Measurements from ENCODE around the gene CDKAL1.
A peak's percentile ranks its signal among the peaks of the same experiment; 100 is the strongest.
"Not testable (repeated sequence)": the region's sequence is repeated elsewhere in the genome, so short reads cannot be mapped to it uniquely, and the experiment has no call there.

The CDKAL1 gene

DNA sequence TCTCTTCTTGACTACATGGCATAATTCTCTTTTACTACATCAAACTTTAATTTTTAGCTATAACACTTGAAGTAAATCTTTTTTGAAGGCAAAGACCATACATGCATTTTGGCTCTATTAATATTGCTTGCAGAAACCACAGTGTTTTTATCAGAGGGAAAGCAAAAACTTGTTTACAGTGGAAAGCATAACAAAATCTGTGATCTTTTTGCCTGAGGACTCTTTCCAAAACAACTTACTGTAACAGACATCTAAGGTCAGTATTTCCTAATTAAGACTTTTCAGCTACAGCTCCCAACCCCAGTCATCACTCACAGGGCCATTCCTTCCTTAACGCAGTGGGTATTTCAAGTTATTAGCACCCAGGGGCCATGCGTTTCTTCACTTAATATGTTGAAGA lies 274.7 kb downstream of the CDKAL1 start:
- no peak for DNase-seq

DNA sequence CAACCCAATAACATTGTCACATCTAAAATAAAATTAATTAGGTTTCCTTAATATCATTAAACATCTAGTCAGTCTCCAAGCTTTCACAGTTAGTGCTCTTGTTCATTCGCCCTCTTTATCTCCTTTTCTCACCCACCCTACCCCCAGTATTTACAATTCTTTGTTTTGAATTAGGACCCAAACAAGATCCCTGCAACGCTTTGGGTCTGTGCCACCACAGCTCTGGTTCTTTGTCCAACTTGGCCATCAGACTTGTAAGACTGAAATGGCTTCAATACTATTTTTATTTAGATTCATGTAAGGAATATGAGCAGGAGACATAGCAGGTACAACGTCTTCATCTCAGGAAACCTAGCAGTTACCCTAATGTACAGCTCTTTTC lies 276.5 kb downstream of the CDKAL1 start:
- no peak for DNase-seq

GRCh38 chr6:20811109-20811761 lies 277.0 kb downstream of the CDKAL1 start:
- peak in 1 of 2 donors; percentile 1 for DNase-seq

- DNase-seq = no peak
Measured at GRCh38 chr6:20812776-20813175, 278.5 kb downstream of the CDKAL1 start.

GRCh38 chr6:20814494-20814893 lies 280.2 kb downstream of the CDKAL1 start:
- DNase-seq = no peak

DNA sequence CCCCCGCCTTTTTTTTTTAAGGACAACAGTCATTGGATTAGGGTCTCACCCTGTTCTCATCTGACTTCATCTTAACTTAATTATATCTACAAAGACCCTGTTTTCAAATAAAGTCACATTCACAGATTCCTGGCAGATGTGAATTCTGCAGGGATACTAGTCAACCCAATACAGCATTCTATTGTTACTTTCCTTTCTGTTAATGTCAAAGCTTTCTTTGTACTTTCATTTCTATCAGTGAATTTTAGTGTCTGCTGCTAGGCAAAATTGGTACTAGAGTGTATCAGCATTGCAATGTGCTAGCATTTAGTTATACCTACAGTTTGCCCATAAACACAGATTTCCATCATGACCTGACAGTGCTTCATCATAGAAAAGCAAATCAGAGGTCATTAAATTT lies 281.9 kb downstream of the CDKAL1 start:
- no peak for DNase-seq

- no peak for DNase-seq
Measured at GRCh38 chr6:20817806-20818320, 283.6 kb downstream of the CDKAL1 start.

GRCh38 chr6:20819774-20820400 lies 285.6 kb downstream of the CDKAL1 start:
- DNase-seq = no peak

DNA sequence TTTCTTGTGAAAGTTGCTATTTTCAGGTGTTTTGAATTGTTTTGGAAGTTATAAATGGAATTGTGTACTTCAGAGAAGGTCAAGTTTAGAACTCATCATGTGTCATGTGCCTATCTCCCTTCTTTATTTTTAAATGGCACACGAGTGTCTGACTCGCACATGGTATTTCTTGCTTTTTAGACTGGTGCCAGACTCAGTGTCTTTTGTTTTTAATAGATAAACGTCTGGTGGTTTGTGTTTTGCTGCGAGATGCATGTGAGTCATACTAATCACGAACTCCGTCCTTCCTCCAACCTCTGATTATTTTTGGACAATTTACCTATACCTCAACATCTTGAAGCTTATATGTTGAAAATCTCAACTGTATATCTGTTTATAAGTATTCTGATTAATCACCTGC lies 292.1 kb downstream of the CDKAL1 start:
- DNase-seq = no peak

GRCh38 chr6:20827798-20828197 lies 293.5 kb downstream of the CDKAL1 start:
- no peak for DNase-seq

DNA sequence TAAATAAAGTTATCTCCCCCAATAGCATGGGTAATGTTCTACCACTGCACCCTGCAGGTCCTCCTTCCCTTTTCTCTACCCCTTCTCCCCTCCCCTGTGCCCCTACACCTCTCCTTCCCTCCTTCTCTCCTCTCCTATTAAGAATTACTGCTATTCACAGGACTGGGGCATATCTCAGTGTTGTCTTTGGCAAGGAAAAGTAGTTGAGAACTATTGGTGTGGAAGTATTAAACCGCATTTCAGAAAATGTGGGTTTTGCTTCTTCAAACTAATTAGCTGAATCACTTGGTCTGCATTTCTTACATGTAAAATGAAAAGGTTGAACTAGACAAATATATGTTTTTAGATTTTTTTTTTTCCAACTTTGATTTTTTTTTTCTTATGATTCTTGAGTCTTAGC lies 296.3 kb downstream of the CDKAL1 start:
- DNase-seq = no peak

GRCh38 chr6:20831251-20831650 lies 297.0 kb downstream of the CDKAL1 start:
- DNase-seq = not testable (repeated sequence)

DNA sequence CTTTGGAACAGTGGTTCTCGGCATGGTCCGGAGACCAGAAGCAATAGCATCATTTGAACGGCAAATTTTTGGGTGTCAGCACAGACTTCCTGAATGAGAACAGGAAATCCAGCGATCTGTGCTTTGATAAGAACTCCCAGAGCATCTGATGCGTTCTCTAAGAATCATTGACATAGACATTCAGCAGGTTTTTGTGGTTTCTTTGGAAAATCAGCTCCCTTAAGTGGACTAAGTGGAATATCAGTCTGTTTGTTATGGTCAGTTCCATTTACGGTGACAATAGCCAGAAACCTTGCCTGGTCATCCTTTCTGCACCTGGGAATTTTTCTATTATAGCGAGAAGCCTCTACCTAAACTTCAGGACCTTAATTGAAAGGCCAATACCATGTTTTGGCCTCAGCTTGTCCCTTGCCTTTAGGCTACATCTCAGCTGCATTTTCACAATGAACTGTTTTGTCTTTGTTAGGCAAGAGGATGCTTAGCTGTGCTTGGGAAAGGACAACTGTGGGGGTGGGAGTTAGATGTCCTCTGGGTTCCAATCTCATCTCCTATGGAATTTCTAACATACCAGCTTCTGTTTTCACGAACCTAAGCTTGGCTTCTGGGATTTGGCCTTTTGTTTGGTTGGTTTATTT lies 299.7 kb downstream of the CDKAL1 start:
- DNase-seq = no peak

DNA sequence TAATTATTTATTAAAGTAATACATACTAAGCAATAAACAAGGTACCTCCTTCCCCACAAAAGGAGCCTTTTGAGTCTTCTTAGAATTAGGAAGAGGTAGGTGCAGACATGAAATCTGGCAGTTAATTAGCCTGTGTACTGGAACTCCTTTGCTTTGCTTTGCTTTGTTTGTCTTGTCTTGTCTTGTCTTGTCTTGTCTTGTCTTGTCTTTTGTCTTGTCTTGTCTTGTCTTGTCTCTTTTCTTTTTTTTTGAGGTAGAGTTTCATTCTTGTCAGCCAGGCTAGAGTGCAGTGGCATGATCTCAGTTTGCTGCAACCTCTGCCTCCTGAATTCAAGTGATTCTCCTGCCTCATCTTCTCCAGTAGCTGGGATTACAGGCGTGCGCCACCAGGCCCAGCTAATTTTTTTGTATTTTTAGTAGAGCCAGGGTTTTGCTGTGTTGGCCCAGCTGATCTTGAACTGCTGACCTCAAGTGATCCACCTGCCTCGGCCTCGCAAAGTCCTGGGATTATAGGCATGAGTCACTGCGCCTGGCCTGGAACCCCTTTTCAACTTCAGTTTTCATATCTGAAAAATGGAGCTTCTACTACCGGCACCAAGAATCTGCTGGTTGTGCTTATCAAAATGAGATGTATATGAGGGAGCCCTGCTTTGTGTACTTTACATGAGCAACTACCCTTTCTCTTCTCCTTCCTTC lies 301.2 kb downstream of the CDKAL1 start:
- DNase-seq = no peak

- no peak for DNase-seq
Measured at GRCh38 chr6:20837189-20837588, 302.9 kb downstream of the CDKAL1 start.

DNA sequence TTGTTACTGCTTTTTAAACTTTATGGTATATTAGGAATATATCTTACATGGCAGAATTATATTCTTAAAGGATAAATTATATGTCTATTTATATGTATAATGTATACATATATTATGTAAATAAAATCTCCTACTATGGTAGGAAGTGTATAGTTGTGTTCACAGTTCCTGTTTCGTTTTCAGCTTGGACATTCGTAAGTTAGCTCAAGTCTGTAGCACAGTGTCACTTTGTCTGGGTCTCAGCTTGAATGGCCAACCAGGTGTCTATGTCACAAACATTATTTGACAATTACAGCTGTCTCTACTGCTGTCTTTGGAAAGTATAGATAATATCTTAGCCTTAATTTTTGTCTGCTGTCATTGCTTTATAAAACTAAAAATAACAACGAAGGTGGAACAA lies 303.9 kb downstream of the CDKAL1 start:
- DNase-seq = no peak

DNA sequence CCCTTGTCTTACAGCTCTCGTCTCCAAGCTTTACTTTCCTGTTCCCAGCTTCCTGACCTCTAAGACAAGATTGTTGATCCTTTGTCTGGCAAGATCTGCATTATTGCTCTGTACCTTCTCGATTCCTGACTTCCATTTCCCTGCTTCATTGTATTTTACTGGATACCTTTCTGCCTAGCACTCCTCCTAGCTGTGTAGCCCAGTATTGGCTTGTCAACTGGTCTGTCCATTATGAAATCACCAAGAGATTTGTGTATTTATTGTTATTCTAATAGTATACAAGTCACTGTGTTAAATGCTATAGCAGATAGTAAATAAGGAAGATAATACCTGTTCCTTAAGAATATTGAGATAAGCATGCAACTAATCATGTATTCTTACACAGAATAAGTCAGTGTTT lies 305.4 kb downstream of the CDKAL1 start:
- no peak for DNase-seq

DNA sequence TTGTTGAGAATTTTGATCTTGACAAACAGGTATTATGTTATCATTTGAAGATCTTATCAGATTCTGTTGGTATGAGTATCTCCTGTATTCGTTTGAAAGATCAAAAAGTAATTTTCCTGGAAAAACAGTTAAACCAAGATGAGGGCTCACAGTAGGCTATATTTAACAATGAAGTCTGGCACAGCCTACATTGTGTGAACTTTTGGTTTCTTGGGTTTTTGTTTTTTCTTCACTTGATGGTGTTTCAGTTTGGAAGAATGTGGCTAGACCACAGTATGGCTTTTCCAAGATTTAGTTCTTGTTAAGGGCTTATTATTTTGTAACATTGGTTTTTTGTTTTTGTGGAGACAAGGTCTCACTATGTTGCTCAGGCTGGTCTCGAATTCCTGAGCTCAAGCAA lies 306.4 kb downstream of the CDKAL1 start:
- no peak for DNase-seq

DNA sequence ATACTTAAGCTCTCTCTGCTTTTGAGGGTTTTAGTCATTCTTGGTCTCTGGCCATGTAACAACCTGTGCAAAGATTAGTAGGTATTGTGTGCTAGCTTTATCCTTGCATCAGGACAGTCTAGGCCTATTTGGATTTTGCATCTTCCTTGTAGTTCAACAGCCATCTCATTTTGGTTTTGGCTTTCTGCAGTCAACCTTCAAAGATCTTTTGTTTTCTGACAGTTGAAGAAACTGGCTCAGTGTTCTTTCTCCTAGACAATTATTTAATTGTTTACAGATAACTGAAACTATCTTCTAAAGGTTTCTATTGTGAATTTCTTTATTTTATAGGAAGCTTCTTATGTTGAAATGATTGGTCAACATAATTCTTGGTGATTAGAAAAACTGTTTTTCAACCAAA lies 307.5 kb downstream of the CDKAL1 start:
- no peak for DNase-seq

- no peak for DNase-seq
Measured at GRCh38 chr6:20845592-20845991, 311.3 kb downstream of the CDKAL1 start.

GRCh38 chr6:20846602-20847028 lies 312.4 kb downstream of the CDKAL1 start:
- peak in 1 of 2 donors; percentile 76 for DNase-seq

GRCh38 chr6:20847904-20848303 lies 313.6 kb downstream of the CDKAL1 start:
- DNase-seq = no peak

GRCh38 chr6:20850686-20851416 lies 316.6 kb downstream of the CDKAL1 start:
- no peak for DNase-seq

Data from bone marrow (tissue), 2 donors.